ENCODE measurements around the gene ABCF2. TPM values are rescaled to one million over a fixed set of nuclear protein-coding genes. Genes with fewer than 3 reads are reported as not detected.

ABCF2 gene
- total RNA-seq, 2 experiments from 2014 or later, result 12.7 to 16.5 TPM

Other genes starting within 250 kb of the ABCF2 start
- under 1 TPM; 0.90 to 0.97 TPM for gene KCNH2, start 248.9 kb downstream of the ABCF2 start, total RNA-seq
- 1 to 10 TPM; 1.1 to 1.4 TPM for gene NOS3, start 236.2 kb downstream of the ABCF2 start, total RNA-seq
- 10 to 100 TPM in 1 of 2 experiments, 1 to 10 TPM in 1; 9.2 to 12.7 TPM for gene ATG9B, start 202.7 kb downstream of the ABCF2 start, total RNA-seq
- 10 to 100 TPM; 43.6 to 49.3 TPM for gene ABCB8, start 198.8 kb downstream of the ABCF2 start, total RNA-seq
- 1 to 10 TPM; 6.7 to 8.6 TPM for gene ASIC3, start 178.7 kb downstream of the ABCF2 start, total RNA-seq
- 1 to 10 TPM; 1.9 to 2.7 TPM for gene CDK5, start 169.3 kb downstream of the ABCF2 start, total RNA-seq
- 10 to 100 TPM; 25.5 to 29.1 TPM for gene SLC4A2, start 167.6 kb downstream of the ABCF2 start, total RNA-seq
- 10 to 100 TPM; 56.3 to 62.9 TPM for gene FASTK, start 146.4 kb downstream of the ABCF2 start, total RNA-seq
- gene TMUB1, start 143.7 kb downstream of the ABCF2 start, total RNA-seq, result 10 to 100 TPM; 42.3 to 44.6 TPM
- 10 to 100 TPM; 35.0 to 36.6 TPM for gene AGAP3, start 140.7 kb downstream of the ABCF2 start, total RNA-seq
- not detected for gene GBX1, start 59.5 kb downstream of the ABCF2 start, total RNA-seq
- gene ASB10, start 40.0 kb downstream of the ABCF2 start, total RNA-seq, result not detected
- 1 to 10 TPM; 1.5 to 1.6 TPM for gene H2BK1, start 16.7 kb downstream of the ABCF2 start, total RNA-seq
- gene CHPF2, start 5.3 kb upstream of the ABCF2 start, total RNA-seq, result 10 to 100 TPM; 24.7 to 24.9 TPM
- gene SMARCD3, start 21.5 kb upstream of the ABCF2 start, total RNA-seq, result 10 to 100 TPM; 25.6 to 28.0 TPM
- 10 to 100 TPM; 78.4 to 81.2 TPM for gene NUB1, start 114.6 kb upstream of the ABCF2 start, total RNA-seq
- gene WDR86, start 182.8 kb upstream of the ABCF2 start, total RNA-seq, result 1 to 10 TPM; 5.7 to 6.5 TPM
- not detected for gene CRYGN, start 212.9 kb upstream of the ABCF2 start, total RNA-seq